Heart right ventricle (tissue), 16 donors: ENCODE results near the gene TMEM51. TPM values are rescaled to one million over a fixed set of nuclear protein-coding genes. Genes with fewer than 3 reads are reported as not detected.

Experiments
- ATAC-seq, 8 donors: fragments of 200-7000 bp; cut with Tn5 transposase; one replicate each; pipeline ENCODE4 v1.9.1; 2020; ENCODE audit warnings: mild to moderate bottlenecking in 8 of 8, moderate library complexity in 8 of 8, moderate number of reproducible peaks in 1 of 8
- DNase-seq, 2 donors: peaks; one replicate each; pipeline ENCODE4 v3.0.0-alpha.2; 2020
- H3K27ac ChIP-seq, 10 donors: fragments of 200-600 bp; sonication (generic) in 2 of 10; one replicate each; pipeline versions ENCODE4 v1.5.0 to v1.8.0; 2020 to 2022; ENCODE audit warnings: mild to moderate bottlenecking in 3 of 10
- H3K27me3 ChIP-seq, 7 donors: fragments of 200-600 bp; one replicate each; pipeline ENCODE4 v1.8.0; 2021 to 2022; ENCODE audit warnings: mild to moderate bottlenecking in 2 of 7
- H3K36me3 ChIP-seq, 9 donors: fragments of 200-600 bp; sonication (generic) in 1 of 9; one replicate each; pipeline versions ENCODE4 v1.5.0 to v1.8.0; 2020 to 2022; ENCODE audit warnings: mild to moderate bottlenecking in 2 of 9
- H3K4me1 ChIP-seq, 9 donors: fragments of 200-600 bp; sonication (generic) in 1 of 9; one replicate each; pipeline versions ENCODE4 v1.5.0 to v1.8.0; 2020 to 2022; ENCODE audit warnings: mild to moderate bottlenecking in 4 of 9
- H3K4me3 ChIP-seq, 10 donors: fragments of 200-600 bp; sonication (generic) in 2 of 10; one replicate each; pipeline versions ENCODE4 v1.5.0 to v1.8.0; 2020 to 2022; ENCODE audit warnings: mild to moderate bottlenecking in 7 of 10, moderate library complexity in 2 of 10
- H3K9me3 ChIP-seq, 11 donors: fragments of 200-600 bp in 10 of 11; sonication (generic) in 2 of 11; one replicate each; pipeline versions ENCODE4 v1.5.0 to v1.8.0; 2013 to 2022; ENCODE audit warnings: mild to moderate bottlenecking in 2 of 11, control low read depth in 1 of 11, moderate library complexity in 1 of 11
- CTCF ChIP-seq, 9 donors: fragments of 200-600 bp; sonication (generic) in 2 of 9; IDR thresholded peaks; one replicate each; pipeline versions ENCODE4 v1.5.0 to v1.8.0; 2021 to 2022; ENCODE audit warnings: antibody characterized with exemption in 9 of 9, mild to moderate bottlenecking in 5 of 9, moderate library complexity in 1 of 9
- WGBS, 2 donors: extraction: QIAGEN DNeasy Blood & Tissue Kit; methylation state at CpG; one replicate each; pipeline ENCODE4 v1.1.7; 2013; ENCODE audit warnings: inconsistent platforms in 1 of 2; 5-methylcytosine and 5-hydroxymethylcytosine counted together
- intact Hi-C, 10 donors: fragments of 100-400 bp; cut with DNase I; formaldehyde crosslinking; loops; one replicate each; pipeline versions ENCODE4 v1.11.1 to v1.14.2; 2022
- polyA plus RNA-seq, 2 donors: library from polyadenylated mRNA; stranded (reverse); fragments of 200-250 nt; gene quantifications; one replicate each; pipeline ENCODE4 v1.2.3, GENCODE V29; 2013
- total RNA-seq, 10 donors: library from RNA; stranded (reverse); fragmentation: NEBNext Ultra II Directional in 3 of 10; extraction: Animal tissue kit (Norgen Biotek cat#: 25700) in 3 of 10; gene quantifications; one replicate each; pipeline versions ENCODE4 v1.2.1 to v1.2.4, GENCODE V29; 2021 to 2023
- donor health status: Arrhythmogenic right ventricular cardiomyopathy.
- donor health status: ischemic (EF 13 %, LVEDD 7.1; RV severe dilation, severe dysfunction).
- donor health status: healthy with polysubstance abuse.
- donor health status: DM: no; HTN: yes; CAD: no.
- donor health status: DM: no; HTN: no; CAD: no.
- donor health status: ischemic (EF 25% LVEDD 6.9; RV normal size, moderate dysfunction).
- donor health status: ischemic (EF 25% LVEDD 5.7; RV mildly dilated, moderate dysfunction).
- donor health status: healthy.
- donor health status: DM: yes; HTN: yes; CAD: no.
- donor health status: Ischemic cardiomyopathy.
- donor health status: ischemic (EF 35%, LVEDD 5.7; RV mildly dilated, moderate dysfunction).
- donor health status: nonischemic (EF 11% LVEDD 7.7; RV severe dilation, severe dysfunction).
- donor health status: DM: yes; HTN: yes; CAD: no.
- donor health status: PGD.
- donor health status: ischemic (EF 29% LVEDD 5.4; RV normal size, mild dysfunction).
- donor health status: nonischemic (EF 23%, LVEDD 6.1; RV moderate dilation, normal function).

TMEM51 gene
- total and polyA plus RNA-seq, 12 donors: 2.0 to 9.5 (median 3.2) TPM

GRCh38 chr1:15206418-15207030, 53.0 kb downstream of the TMEM51 start:
- DNase-seq (no peak), ATAC-seq (no peak)
- no peak overlapping the region for H3K27ac ChIP-seq
- no peak for TF ChIP-seq CTCF (IDR thresholded peaks at IDR 0.05)
- H3K4me3 ChIP-seq: no peak overlapping the region
- H3K4me1 ChIP-seq: peaks cover 0 to 40% (median 7%) of the 10 kb centered on the region in 9 donors
- no peaks in the 10 kb centered on the region for H3K36me3 ChIP-seq
- 71 to 79% methylated on average over 8 of the region's 8 CpGs for WGBS, 2 donors
- intact Hi-C loops: no loop called here
- H3K27me3 ChIP-seq: no peaks in the 10 kb centered on the region
- H3K9me3 ChIP-seq: no peaks in the 10 kb centered on the region

GRCh38 chr1:15207031-15207828, 53.7 kb downstream of the TMEM51 start:
- Histone ChIP-seq H3K9me3 (no peaks in the 10 kb centered on the region), H3K4me1 (peaks cover 0 to 38% (median 7%) of the 10 kb centered on the region in 9 donors), H3K36me3 (no peaks in the 10 kb centered on the region), H3K4me3 (no peak overlapping the region), H3K27me3 (no peaks in the 10 kb centered on the region), H3K27ac (no peak overlapping the region)
- intact Hi-C loops: no loop called here
- peak in 1 of 8 donors; percentile 50 for ATAC-seq
- WGBS, 2 donors: 68 to 73% methylated on average over 25 of the region's 25 CpGs
- no peak for DNase-seq
- no peak for TF ChIP-seq CTCF (IDR thresholded peaks at IDR 0.05)

DNA sequence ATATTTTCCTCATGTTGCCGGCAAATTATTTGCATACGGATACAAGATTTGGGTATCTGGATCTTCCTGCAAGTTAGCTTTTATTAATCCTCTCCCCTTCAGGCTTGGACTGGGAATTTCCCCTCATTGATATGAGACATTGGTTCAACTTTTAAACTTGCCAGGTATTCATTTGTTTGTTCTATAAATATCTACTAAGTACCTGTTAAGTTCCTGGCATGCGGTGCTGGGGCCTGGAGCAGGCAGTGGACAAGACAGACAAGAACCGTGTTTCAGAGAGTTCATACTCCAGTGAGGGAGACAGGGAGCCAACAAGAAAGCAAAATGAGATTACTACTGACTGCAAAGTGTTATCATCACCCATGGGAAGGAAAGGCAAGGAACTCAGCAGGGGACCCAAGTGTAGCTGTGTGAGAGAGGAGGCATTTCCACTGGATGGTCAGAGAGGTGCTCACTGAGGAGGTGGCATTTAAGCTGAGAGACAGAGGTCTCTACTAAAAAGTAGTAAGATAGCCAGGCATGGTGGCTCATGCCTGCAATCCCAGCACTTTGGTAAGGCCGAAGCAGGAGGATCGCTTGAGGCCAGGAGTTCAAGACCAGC, 54.4 kb downstream of the TMEM51 start:
- Histone ChIP-seq H3K27me3 (no peaks in the 10 kb centered on the region), H3K9me3 (no peaks in the 10 kb centered on the region), H3K27ac (no peak overlapping the region), H3K4me3 (no peak overlapping the region), H3K4me1 (peaks cover 0 to 45% (median 13%) of the 10 kb centered on the region in 9 donors), H3K36me3 (no peaks in the 10 kb centered on the region)
- TF ChIP-seq CTCF (IDR thresholded peaks at IDR 0.05): no peak
- DNase-seq (no peak), ATAC-seq (no peak)
- intact Hi-C loops: no loop called here
- 70 to 82% methylated on average over 6 of the region's 6 CpGs for WGBS, 2 donors

DNA sequence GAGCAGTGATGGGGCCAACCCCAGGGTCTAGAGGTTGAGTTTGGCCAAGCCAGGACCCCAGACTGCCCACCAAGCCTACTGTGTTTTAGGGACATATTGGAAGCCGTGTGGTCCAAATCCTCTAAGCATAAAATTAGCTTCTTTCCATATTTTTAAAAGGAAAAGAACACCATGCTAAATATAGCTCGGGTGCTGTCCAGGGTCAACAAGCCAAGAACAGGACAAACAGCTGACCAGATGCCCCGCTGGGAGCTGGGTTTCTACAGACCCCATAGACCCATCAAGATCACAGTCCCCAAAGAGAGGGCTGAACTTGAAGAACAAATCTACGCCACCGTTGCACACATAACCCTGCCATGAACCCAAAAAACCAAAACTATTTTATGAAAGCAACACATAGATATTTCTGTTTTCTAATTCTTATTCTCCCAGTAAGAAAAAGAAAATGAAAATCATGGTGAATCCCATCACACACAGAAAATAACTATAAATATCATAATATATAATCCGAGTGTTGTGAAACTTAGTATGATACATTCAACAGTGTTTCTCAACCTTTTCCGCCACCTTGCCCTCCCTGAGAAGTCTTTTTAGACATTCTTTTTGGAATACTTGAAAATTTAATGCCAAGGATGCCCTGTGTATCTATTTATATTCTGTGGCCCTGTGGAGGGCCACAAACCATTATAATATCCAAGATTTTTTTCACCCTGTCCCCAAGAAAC, 57.3 kb downstream of the TMEM51 start:
- 75 to 85% methylated on average over 7 of the region's 7 CpGs for WGBS, 2 donors
- H3K27ac ChIP-seq: peak overlapping the region in 2 of 10 donors; percentile 2 to 7
- TF ChIP-seq CTCF (IDR thresholded peaks at IDR 0.05): no peak
- H3K36me3 ChIP-seq: peaks cover 0 to 8% (median 0%) of the 10 kb centered on the region in 9 donors
- H3K9me3 ChIP-seq: no peaks in the 10 kb centered on the region
- intact Hi-C loops: loop anchor here in 2 of 10 donors (5.0 to 10.0 kb wide), 2 partner anchors 56 to 59 kb away; partner anchors contain the start of gene TMEM51 (in 2 of the 2)
- no peak for DNase-seq
- H3K4me3 ChIP-seq: no peak overlapping the region
- peaks cover 0 to 69% (median 16%) of the 10 kb centered on the region in 9 donors for H3K4me1 ChIP-seq
- no peaks in the 10 kb centered on the region for H3K27me3 ChIP-seq
- ATAC-seq: peak in 5 of 8 donors; percentile 23 to 53 (median 35)
